HepG2 (cell line): ENCODE measurements around the gene PLXNB2. TPM values are rescaled to one million over a fixed set of nuclear protein-coding genes. Genes with fewer than 3 reads are reported as not detected.
A peak's percentile ranks its signal among the peaks of the same experiment; 100 is the strongest.

Experiments used
- DPF2 ChIP-seq: sonication (generic); formaldehyde crosslinking; IDR thresholded peaks from 2 replicates; pipeline ENCODE4 v1.4.0; 2020; ENCODE audit warnings: mild to moderate bottlenecking, low read depth, missing genetic modification reagents, borderline replicate concordance
- ESRRA ChIP-seq: sonication (generic); formaldehyde crosslinking; IDR thresholded peaks from 2 replicates; pipeline ENCODE4 v1.5.1; 2020; ENCODE audit warnings: mild to moderate bottlenecking, low read depth, missing genetic modification reagents
- GATAD2A ChIP-seq: IDR thresholded peaks from 2 replicates; pipeline ENCODE4 v1.6.1; 2016
- HIVEP1 ChIP-seq: sonication (generic); formaldehyde crosslinking; IDR thresholded peaks from 2 replicates; pipeline ENCODE4 v1.4.0; 2020; ENCODE audit warnings: mild to moderate bottlenecking, missing genetic modification reagents
- MAX ChIP-seq: IDR thresholded peaks from 2 replicates; pipeline ENCODE4 v1.6.1; 2012; ENCODE audit warnings: inconsistent platforms
- MED1 ChIP-seq: sonication (generic); formaldehyde crosslinking; IDR thresholded peaks from 2 replicates; pipeline ENCODE4 v1.4.0; 2020; ENCODE audit warnings: missing genetic modification reagents
- MEF2D ChIP-seq: sonication (generic); formaldehyde crosslinking; IDR thresholded peaks from 2 replicates; pipeline ENCODE4 v1.5.1; 2020; ENCODE audit warnings: mild to moderate bottlenecking, missing genetic modification reagents
- MTA3 ChIP-seq: sonication (generic); formaldehyde crosslinking; IDR thresholded peaks from 2 replicates; pipeline ENCODE4 v1.4.0; 2020; ENCODE audit warnings: missing genetic modification reagents
- MYC ChIP-seq: sonication (generic); formaldehyde crosslinking; IDR thresholded peaks from 2 replicates; pipeline ENCODE4 v1.9.0; 2021; ENCODE audit warnings: missing genetic modification reagents, borderline replicate concordance
- SAP130 ChIP-seq: IDR thresholded peaks from 2 replicates; pipeline ENCODE4 v1.6.1; 2016; ENCODE audit warnings: low read depth
- SOX6 ChIP-seq, 2 experiments: fragments of 450-650 bp in 1 of 2; sonication (generic) in 1 of 2; formaldehyde crosslinking in 1 of 2; IDR thresholded peaks; 2 replicates each; pipeline versions ENCODE4 v1.4.0 to v1.6.1; 2017 to 2020; ENCODE audit warnings: antibody characterized with exemption in 1 of 2, mild to moderate bottlenecking in 1 of 2, missing genetic modification reagents in 1 of 2
- SP1 ChIP-seq, 2 experiments: fragments of 450-650 bp in 1 of 2; sonication (generic) in 1 of 2; formaldehyde crosslinking in 1 of 2; IDR thresholded peaks; 2 replicates each; pipeline versions ENCODE4 v1.4.0 to v1.6.1; 2016 to 2020; ENCODE audit warnings: missing genetic modification reagents in 1 of 2
- SP5 ChIP-seq: IDR thresholded peaks from 2 replicates; pipeline ENCODE4 v1.6.1; 2016; ENCODE audit warnings: low read depth, borderline replicate concordance
- STAG1 ChIP-seq: sonication (generic); formaldehyde crosslinking; IDR thresholded peaks from 2 replicates; pipeline ENCODE4 v1.4.0; 2020; ENCODE audit warnings: missing genetic modification reagents
- TBX2 ChIP-seq: sonication (generic); formaldehyde crosslinking; IDR thresholded peaks from 2 replicates; pipeline ENCODE4 v1.5.0; 2020; ENCODE audit warnings: missing genetic modification reagents, mild to moderate bottlenecking, borderline replicate concordance
- TCF12 ChIP-seq, 2 experiments: fragments of 450-650 bp in 1 of 2; sonication (generic) in 1 of 2; formaldehyde crosslinking in 1 of 2; IDR thresholded peaks; 2 replicates each; pipeline versions ENCODE4 v1.6.1 to v1.8.0; 2017 to 2022; ENCODE audit warnings: antibody characterized with exemption in 1 of 2, mild to moderate bottlenecking in 1 of 2, missing genetic modification reagents in 1 of 2, moderate library complexity in 1 of 2
- ZBTB26 ChIP-seq: IDR thresholded peaks from 2 replicates; pipeline ENCODE4 v1.6.1; 2016; ENCODE audit warnings: missing compliant biosample characterization, missing genetic modification reagents, borderline replicate concordance
- ZBTB38 ChIP-seq: sonication (generic); formaldehyde crosslinking; IDR thresholded peaks from 2 replicates; pipeline ENCODE4 v1.5.1; 2020; ENCODE audit warnings: mild to moderate bottlenecking, missing genetic modification reagents
- ZBTB7A ChIP-seq: sonication (generic); formaldehyde crosslinking; IDR thresholded peaks from 2 replicates; pipeline ENCODE4 v1.8.0; 2022; ENCODE audit warnings: mild to moderate bottlenecking, missing genetic modification reagents
- ZNF350 ChIP-seq: sonication (generic); formaldehyde crosslinking; IDR thresholded peaks from 2 replicates; pipeline ENCODE4 v1.4.0; 2020; ENCODE audit warnings: mild to moderate bottlenecking, low read depth, missing genetic modification reagents, borderline replicate concordance
- ZNF451 ChIP-seq: sonication (generic); formaldehyde crosslinking; IDR thresholded peaks from 2 replicates; pipeline ENCODE4 v1.5.0; 2020; ENCODE audit warnings: mild to moderate bottlenecking, missing genetic modification reagents
- ZNF563 ChIP-seq: sonication (generic); formaldehyde crosslinking; IDR thresholded peaks from 2 replicates; pipeline ENCODE4 v1.8.0; 2022; ENCODE audit warnings: mild to moderate bottlenecking, moderate library complexity, missing genetic modification reagents
- ZNF609 ChIP-seq: sonication (generic); formaldehyde crosslinking; IDR thresholded peaks from 2 replicates; pipeline ENCODE4 v1.4.0; 2020; ENCODE audit warnings: mild to moderate bottlenecking, missing genetic modification reagents, borderline replicate concordance
- polyA plus RNA-seq, 8 experiments: library from polyadenylated mRNA; depleted of rRNA in 3 of 8; stranded (reverse) in 7 of 8; unstranded in 1 of 8; fragments of >200 nt; fragmentation: Illumina TruSeq in 4 of 8; extraction: Trizol in 4 of 8; gene quantifications; 2 replicates each; pipeline versions ENCODE4 v1.2.1 to v1.2.3, GENCODE V29; 2011 to 2016; ENCODE audit warnings: low read depth in 4 of 8, missing spikeins in 1 of 8, mixed read lengths in 1 of 8; ENCODE audit not compliant: insufficient read depth in 1 of 8
- total RNA-seq, 5 experiments: library from RNA; depleted of rRNA; stranded (reverse); fragments of >200 nt; fragmentation: Illumina TruSeq; extraction: Trizol; gene quantifications; 2 replicates each; pipeline ENCODE4 v1.2.3, GENCODE V29; 2016; ENCODE audit warnings: low read depth in 1 of 5

The PLXNB2 gene
- total and polyA plus RNA-seq, 2 of the 13 experiments (the other 11 are each of a cell fraction or from before 2014, with no cell fraction given): 32.6 to 68.9 TPM

GRCh38 chr22:50314455-50315288, 7.2 kb upstream of the PLXNB2 start (continued):
- TF ChIP-seq MEF2D (CRISPR knock-in tag): 0 out of 2 replicates have a peak, but pooled peaks have one; percentile 39
- 0 out of 2 replicates have a peak, but pooled peaks have one; percentile 35 for TF ChIP-seq DPF2
- peak; percentile 46; the same call in 1 of the 2 replicates for TF ChIP-seq TBX2 (CRISPR knock-in tag)
- TF ChIP-seq ZBTB26 (CRISPR knock-in tag): no peak
- TF ChIP-seq MAX: peak; percentile 60
- TF ChIP-seq SP5 (CRISPR knock-in tag): peak; percentile 48; the same call in 1 of the 2 replicates
- 0 out of 2 replicates have a peak, but pooled peaks have one; percentile 34 for TF ChIP-seq ZNF563
- no peak for TF ChIP-seq TCF12 (IDR thresholded peaks at IDR 0.05)
- 0 out of 2 replicates have a peak, but pooled peaks have one; percentile 49 for TF ChIP-seq TCF12 (CRISPR knock-in tag; IDR thresholded peaks at IDR 0.05)
- TF ChIP-seq MTA3: no peak
- TF ChIP-seq SAP130: peak; percentile 39; the same call in 1 of the 2 replicates
- TF ChIP-seq GATAD2A (CRISPR knock-in tag): 0 out of 2 replicates have a peak, but pooled peaks have one; percentile 12
- peak; percentile 80 for TF ChIP-seq ZBTB38 (CRISPR knock-in tag)
- peak; percentile 52; the same call in 1 of the 2 replicates for TF ChIP-seq ESRRA (CRISPR knock-in tag)
- TF ChIP-seq SOX6 (IDR thresholded peaks at IDR 0.05): no peak
- peak; percentile 30; the same call in 1 of the 2 replicates for TF ChIP-seq SOX6 (CRISPR knock-in tag; IDR thresholded peaks at IDR 0.05)
- peak; percentile 66 for TF ChIP-seq MED1
- peak; percentile 39; the same call in 1 of the 2 replicates for TF ChIP-seq HIVEP1 (CRISPR knock-in tag)
- 0 out of 2 replicates have a peak, but pooled peaks have one; percentile 12 for TF ChIP-seq MYC
- peak; percentile 57; the same call in 1 of the 2 replicates for TF ChIP-seq ZNF609
- TF ChIP-seq ZNF451 (CRISPR knock-in tag): peak; percentile 57; the same call in 1 of the 2 replicates
- no peak for TF ChIP-seq SP1 (IDR thresholded peaks at IDR 0.05)
- no peak for TF ChIP-seq SP1 (CRISPR knock-in tag; IDR thresholded peaks at IDR 0.05)
- no peak for TF ChIP-seq STAG1 (CRISPR knock-in tag)
- TF ChIP-seq ZBTB7A (CRISPR knock-in tag): peak; percentile 58; the same call in 1 of the 2 replicates
- TF ChIP-seq ZNF350 (CRISPR knock-in tag): 0 out of 2 replicates have a peak, but pooled peaks have one; percentile 26
